BLaER1 (cell line): ENCODE data around the gene AATF.

Experiments
- H3K27ac ChIP-seq: shearing (Covaris generic); formaldehyde crosslinking; 2 replicates; pipeline ENCODE4 v1.8.1; 2022
- H3K27me3 ChIP-seq: shearing (Covaris generic); formaldehyde crosslinking; 2 replicates; pipeline ENCODE4 v1.8.1; 2022
- H3K36me3 ChIP-seq: shearing (Covaris generic); formaldehyde crosslinking; 2 replicates; pipeline ENCODE4 v1.8.1; 2022
- H3K4me1 ChIP-seq: shearing (Covaris generic); formaldehyde crosslinking; 2 replicates; pipeline ENCODE4 v1.8.1; 2022
- H3K4me2 ChIP-seq: shearing (Covaris generic); formaldehyde crosslinking; 2 replicates; pipeline ENCODE4 v1.8.1; 2022
- H3K4me3 ChIP-seq: shearing (Covaris generic); formaldehyde crosslinking; 2 replicates; pipeline ENCODE4 v1.8.1; 2022
- H3K9ac ChIP-seq: shearing (Covaris generic); formaldehyde crosslinking; 2 replicates; pipeline ENCODE4 v1.8.1; 2022
- H3K9me3 ChIP-seq: shearing (Covaris generic); formaldehyde crosslinking; 2 replicates; pipeline ENCODE4 v1.8.1; 2022
- H4K20me1 ChIP-seq: shearing (Covaris generic); formaldehyde crosslinking; 2 replicates; pipeline ENCODE4 v1.8.1; 2022
- Cebpa-rat ChIP-seq: shearing (Covaris generic); IDR thresholded peaks from 2 replicates; pipeline ENCODE4 v1.8.1; 2022

The AATF gene

GRCh38 chr17:37051381-37051780 is 102.6 kb downstream of the AATF start:
- no peak overlapping the region for H3K4me3 ChIP-seq
- no peak overlapping the region for H3K4me2 ChIP-seq
- peaks cover 50% of the 10 kb centered on the region for H4K20me1 ChIP-seq
- no peaks in the 10 kb centered on the region for H3K4me1 ChIP-seq
- no peak overlapping the region for H3K9ac ChIP-seq
- H3K9me3 ChIP-seq = no peaks in the 10 kb centered on the region
- no peaks in the 10 kb centered on the region for H3K27me3 ChIP-seq
- peaks cover 71% of the 10 kb centered on the region for H3K36me3 ChIP-seq
- no peak for TF ChIP-seq Cebpa-rat
- H3K27ac ChIP-seq = no peak overlapping the region

DNA sequence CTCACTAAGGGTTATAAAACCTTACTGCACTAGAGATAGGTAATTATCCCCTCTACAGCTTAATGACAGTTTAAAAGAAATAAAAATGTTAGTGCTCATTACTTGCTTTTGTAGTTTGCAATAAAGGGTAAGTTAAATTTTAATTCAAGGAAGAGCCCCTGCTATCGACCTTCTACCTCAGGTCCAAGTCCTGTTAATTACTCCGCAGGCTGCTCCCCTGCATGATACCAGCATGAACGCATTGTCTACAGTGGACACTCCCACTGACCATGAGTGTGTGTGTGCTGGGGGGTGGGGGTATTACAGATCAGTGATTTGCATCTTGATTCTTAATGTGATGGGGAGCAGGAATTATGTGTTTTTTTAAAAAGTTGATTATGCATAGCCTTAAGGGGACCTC is 103.1 kb downstream of the AATF start:
- peaks cover 45% of the 10 kb centered on the region for H4K20me1 ChIP-seq
- H3K4me1 ChIP-seq = no peaks in the 10 kb centered on the region
- no peak overlapping the region for H3K9ac ChIP-seq
- no peak overlapping the region for H3K27ac ChIP-seq
- no peak for TF ChIP-seq Cebpa-rat
- H3K9me3 ChIP-seq = no peaks in the 10 kb centered on the region
- no peak overlapping the region for H3K4me3 ChIP-seq
- H3K4me2 ChIP-seq = no peak overlapping the region
- no peaks in the 10 kb centered on the region for H3K27me3 ChIP-seq
- peaks cover 72% of the 10 kb centered on the region for H3K36me3 ChIP-seq

DNA sequence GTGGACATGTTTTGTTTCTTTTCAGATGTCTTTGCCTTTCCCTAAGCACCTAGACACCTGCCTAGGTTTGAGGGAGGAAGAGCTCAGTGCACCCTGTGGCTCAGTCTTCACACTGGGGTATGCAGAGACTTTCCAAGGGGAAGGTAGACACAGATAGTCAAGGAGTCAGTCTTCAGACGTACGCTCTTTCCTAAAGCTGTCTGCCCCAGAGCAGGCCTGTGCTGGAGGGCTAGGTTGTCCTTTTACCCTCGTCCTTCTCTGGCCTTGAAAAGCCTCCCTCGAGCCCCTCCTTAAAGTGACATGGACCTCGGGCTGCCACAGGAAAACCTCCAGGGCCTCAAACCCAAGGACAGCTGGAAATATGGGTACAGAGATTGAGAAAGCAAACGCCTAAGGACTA is 103.7 kb downstream of the AATF start:
- no peaks in the 10 kb centered on the region for H3K27me3 ChIP-seq
- H3K27ac ChIP-seq = no peak overlapping the region
- no peak overlapping the region for H3K4me2 ChIP-seq
- no peak for TF ChIP-seq Cebpa-rat
- H3K4me3 ChIP-seq = no peak overlapping the region
- H4K20me1 ChIP-seq = peaks cover 39% of the 10 kb centered on the region
- H3K36me3 ChIP-seq = peaks cover 78% of the 10 kb centered on the region
- no peaks in the 10 kb centered on the region for H3K9me3 ChIP-seq
- no peaks in the 10 kb centered on the region for H3K4me1 ChIP-seq
- no peak overlapping the region for H3K9ac ChIP-seq

DNA sequence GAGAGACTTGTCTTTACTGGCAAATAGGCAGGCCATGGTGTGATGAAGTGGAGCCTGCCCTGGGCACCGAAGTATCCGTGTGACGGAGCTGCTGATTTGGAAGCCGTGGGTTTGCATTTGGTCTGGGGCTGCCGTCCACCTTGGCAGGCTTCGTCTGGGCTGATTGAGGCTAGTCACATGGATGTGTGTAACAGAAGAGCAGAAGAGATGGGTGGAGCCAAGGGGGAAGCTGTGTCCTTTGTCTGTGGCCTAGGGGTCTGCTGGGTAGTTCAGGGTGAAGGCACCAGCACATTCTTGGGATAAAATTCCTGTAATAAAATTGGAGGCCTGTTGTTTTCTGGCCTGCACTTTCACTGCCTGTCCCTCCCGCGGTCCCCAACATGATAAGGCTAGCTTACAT is 106.1 kb downstream of the AATF start:
- H3K4me3 ChIP-seq = no peak overlapping the region
- peaks cover 76% of the 10 kb centered on the region for H3K36me3 ChIP-seq
- H3K9ac ChIP-seq = no peak overlapping the region
- H3K4me2 ChIP-seq = no peak overlapping the region
- H3K27ac ChIP-seq = no peak overlapping the region
- no peaks in the 10 kb centered on the region for H3K27me3 ChIP-seq
- no peak for TF ChIP-seq Cebpa-rat
- H4K20me1 ChIP-seq = peaks cover 20% of the 10 kb centered on the region
- no peaks in the 10 kb centered on the region for H3K4me1 ChIP-seq
- no peaks in the 10 kb centered on the region for H3K9me3 ChIP-seq

DNA sequence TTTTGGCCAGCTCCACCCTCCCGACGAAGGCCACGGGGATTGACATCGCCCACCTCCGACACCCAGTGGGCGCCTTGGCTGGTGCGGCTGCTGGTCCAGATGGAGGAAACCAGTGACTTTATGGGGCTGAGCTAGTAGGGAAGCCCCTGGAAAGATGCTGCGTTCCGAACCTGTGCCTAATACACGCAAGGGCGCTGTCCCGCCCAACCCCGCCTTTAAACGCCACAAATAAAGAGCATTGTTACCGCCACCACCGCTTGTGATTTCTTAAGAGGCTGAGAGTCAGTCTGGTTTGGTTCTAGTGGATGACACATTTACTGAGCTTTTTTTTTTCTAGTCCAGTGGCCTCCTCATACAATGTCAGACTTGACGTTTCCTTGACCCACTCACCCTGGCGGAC is 107.9 kb downstream of the AATF start:
- no peak for TF ChIP-seq Cebpa-rat
- Histone ChIP-seq H3K4me2 (no peak overlapping the region), H3K36me3 (peaks cover 59% of the 10 kb centered on the region), H3K27me3 (no peaks in the 10 kb centered on the region), H3K27ac (no peak overlapping the region), H3K9ac (no peak overlapping the region), H3K4me1 (no peaks in the 10 kb centered on the region), H3K4me3 (no peak overlapping the region), H4K20me1 (peaks cover 17% of the 10 kb centered on the region; the same call in 1 of the 2 replicates), H3K9me3 (no peaks in the 10 kb centered on the region)

DNA sequence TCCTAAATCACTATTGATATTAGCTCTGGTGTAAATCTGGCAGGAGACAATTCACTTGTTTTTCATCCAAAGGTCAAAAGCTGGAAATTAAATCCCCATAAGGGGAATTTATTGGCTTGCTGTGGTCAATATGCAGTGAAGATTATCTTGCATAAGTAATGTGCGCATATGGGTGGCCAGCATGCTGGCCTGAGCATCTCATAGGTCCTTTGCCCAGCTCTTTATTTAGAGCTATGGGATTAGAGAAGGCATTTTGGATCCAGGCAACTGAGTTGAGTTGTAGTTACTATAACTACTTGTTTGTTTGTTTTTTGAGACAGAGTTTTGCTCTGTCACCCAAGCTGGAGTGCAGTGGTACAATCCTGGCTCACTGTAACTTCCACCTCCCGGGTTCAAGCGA is 110.7 kb downstream of the AATF start:
- peaks cover 7% of the 10 kb centered on the region; the same call in 1 of the 2 replicates for H4K20me1 ChIP-seq
- H3K9me3 ChIP-seq = no peaks in the 10 kb centered on the region
- H3K27me3 ChIP-seq = no peaks in the 10 kb centered on the region
- H3K9ac ChIP-seq = no peak overlapping the region
- H3K4me1 ChIP-seq = no peaks in the 10 kb centered on the region
- peaks cover 41% of the 10 kb centered on the region for H3K36me3 ChIP-seq
- H3K27ac ChIP-seq = no peak overlapping the region
- no peak for TF ChIP-seq Cebpa-rat
- no peak overlapping the region for H3K4me3 ChIP-seq
- H3K4me2 ChIP-seq = no peak overlapping the region

DNA sequence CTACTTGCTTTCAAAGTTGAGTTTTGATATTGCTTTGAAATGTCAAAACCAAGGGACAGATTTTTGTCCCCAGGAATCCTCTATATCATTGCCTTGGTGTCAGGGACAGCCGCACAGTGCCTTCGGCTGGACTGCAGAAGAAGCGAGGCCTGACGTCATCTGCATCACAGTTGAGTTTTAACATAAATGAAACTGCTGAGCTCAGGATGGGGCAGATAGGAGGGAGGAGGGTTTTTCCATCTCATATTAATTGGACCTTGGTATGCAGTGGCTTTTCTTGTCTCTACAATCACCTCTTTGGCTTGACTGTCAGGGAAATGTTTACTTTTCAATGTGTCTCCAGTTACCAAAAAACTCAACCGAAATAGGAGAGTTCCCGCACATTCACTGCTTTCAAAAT is 111.3 kb downstream of the AATF start:
- no peak overlapping the region for H3K4me3 ChIP-seq
- no peak overlapping the region for H3K9ac ChIP-seq
- H3K4me1 ChIP-seq = no peaks in the 10 kb centered on the region
- TF ChIP-seq Cebpa-rat = no peak
- H3K27me3 ChIP-seq = no peaks in the 10 kb centered on the region
- H3K27ac ChIP-seq = no peak overlapping the region
- H4K20me1 ChIP-seq = peaks cover 4% of the 10 kb centered on the region; the same call in 1 of the 2 replicates
- H3K36me3 ChIP-seq = peaks cover 35% of the 10 kb centered on the region
- H3K4me2 ChIP-seq = no peak overlapping the region
- H3K9me3 ChIP-seq = no peaks in the 10 kb centered on the region

GRCh38 chr17:37060928-37061327 is 112.2 kb downstream of the AATF start:
- Histone ChIP-seq H3K4me3 (no peak overlapping the region), H3K27ac (no peak overlapping the region), H3K9me3 (no peaks in the 10 kb centered on the region), H3K9ac (no peak overlapping the region), H3K27me3 (no peaks in the 10 kb centered on the region), H3K36me3 (peaks cover 28% of the 10 kb centered on the region), H4K20me1 (no peaks in the 10 kb centered on the region), H3K4me1 (peaks cover 6% of the 10 kb centered on the region), H3K4me2 (no peak overlapping the region)
- TF ChIP-seq Cebpa-rat = no peak

DNA sequence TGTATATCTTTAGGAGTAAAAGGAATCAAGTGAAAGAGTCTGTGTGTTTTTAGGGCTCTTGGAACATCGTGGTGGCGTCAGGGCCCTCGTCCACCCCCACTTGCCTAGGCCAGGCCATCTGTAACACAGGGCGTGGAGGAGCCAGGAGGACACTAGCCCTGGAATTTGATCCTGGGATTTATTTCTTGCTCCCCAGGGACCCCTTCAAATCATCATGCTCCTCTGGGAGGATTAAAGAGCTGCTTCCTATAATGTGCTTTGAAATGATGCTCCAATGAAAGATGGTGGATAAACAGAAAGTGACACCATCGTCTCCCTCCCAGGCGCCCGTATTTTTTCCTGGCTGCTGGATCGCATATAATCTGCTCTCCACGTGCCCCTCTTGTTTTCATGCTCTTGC is 113.3 kb downstream of the AATF start:
- peaks cover 17% of the 10 kb centered on the region for H3K4me1 ChIP-seq
- H3K27ac ChIP-seq = no peak overlapping the region
- no peak for TF ChIP-seq Cebpa-rat
- no peak overlapping the region for H3K4me2 ChIP-seq
- peaks cover 18% of the 10 kb centered on the region for H3K36me3 ChIP-seq
- H3K9ac ChIP-seq = no peak overlapping the region
- no peak overlapping the region for H3K4me3 ChIP-seq
- H3K9me3 ChIP-seq = no peaks in the 10 kb centered on the region
- no peaks in the 10 kb centered on the region for H3K27me3 ChIP-seq
- H4K20me1 ChIP-seq = no peaks in the 10 kb centered on the region

GRCh38 chr17:37064206-37064605 is 115.5 kb downstream of the AATF start:
- Histone ChIP-seq H3K4me2 (no peak overlapping the region), H3K27me3 (no peaks in the 10 kb centered on the region), H4K20me1 (no peaks in the 10 kb centered on the region), H3K27ac (no peak overlapping the region), H3K4me1 (peaks cover 39% of the 10 kb centered on the region), H3K4me3 (no peak overlapping the region), H3K9me3 (no peaks in the 10 kb centered on the region), H3K36me3 (0 out of 2 replicates have a peak, but pooled peaks cover under 1% of the 10 kb centered on the region), H3K9ac (no peak overlapping the region)
- TF ChIP-seq Cebpa-rat = no peak

DNA sequence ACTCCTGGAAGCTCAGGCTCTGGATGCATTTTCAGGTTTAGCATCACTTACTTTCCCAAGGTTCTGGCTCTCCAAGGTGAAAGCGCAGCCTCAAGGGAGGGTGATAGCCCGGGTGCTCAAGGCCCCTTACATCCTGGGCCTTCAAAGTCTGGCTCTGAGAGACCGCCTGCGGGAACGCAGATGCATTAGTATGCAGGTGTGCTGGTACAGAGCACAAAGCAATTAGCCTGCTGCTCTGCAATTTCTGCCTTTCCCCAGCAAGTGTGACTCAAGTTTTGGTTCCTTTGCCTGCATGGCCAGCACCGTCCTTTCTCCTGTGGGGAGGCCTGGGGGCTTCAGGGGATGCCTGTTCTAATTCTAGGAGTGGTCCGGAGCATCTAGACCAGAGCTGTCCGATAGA is 116.2 kb downstream of the AATF start:
- no peaks in the 10 kb centered on the region for H3K27me3 ChIP-seq
- H3K4me1 ChIP-seq = peaks cover 40% of the 10 kb centered on the region
- H3K27ac ChIP-seq = no peak overlapping the region
- H3K9ac ChIP-seq = no peak overlapping the region
- no peaks in the 10 kb centered on the region for H3K9me3 ChIP-seq
- no peaks in the 10 kb centered on the region for H4K20me1 ChIP-seq
- no peak overlapping the region for H3K4me3 ChIP-seq
- no peak for TF ChIP-seq Cebpa-rat
- no peak overlapping the region for H3K4me2 ChIP-seq
- no peaks in the 10 kb centered on the region for H3K36me3 ChIP-seq
